Keratinocyte (primary cell): ENCODE measurements around the gene DENND4B. TPM values are rescaled to one million over a fixed set of nuclear protein-coding genes. Genes with fewer than 3 reads are reported as not detected.

Source experiments
- DNase-seq: peaks from one replicate; pipeline ENCODE4 v3.0.0-alpha.2; 2011; ENCODE audit warnings: low read depth, missing footprints, low spot score
- FAIRE-seq: peaks from 2 replicates; lab custom pipeline; 2011; peaks lifted over from hg19 to GRCh38; lab: Jason Lieb, UNC
- H2AFZ ChIP-seq: 2 replicates; pipeline ENCODE4 v1.6.0; 2012; ENCODE audit warnings: low read length, control low read depth, inconsistent platforms; ENCODE audit not compliant: control insufficient read depth
- H3K27ac ChIP-seq: 2 replicates; pipeline ENCODE4 v1.5.1; 2011; ENCODE audit warnings: low read length; ENCODE audit not compliant: control insufficient read depth, insufficient read depth
- H3K27me3 ChIP-seq: 3 replicates; pipeline ENCODE4 v1.6.0; 2011; ENCODE audit warnings: low read length; ENCODE audit not compliant: control insufficient read depth, insufficient read depth; ENCODE audit errors: extremely low read depth
- H3K36me3 ChIP-seq, 2 experiments: 2 replicates in 1 of 2; 3 replicates in 1 of 2; pipeline ENCODE4 v1.5.1; 2011; ENCODE audit warnings: low read length in 2 of 2, mild to moderate bottlenecking in 1 of 2; ENCODE audit not compliant: control insufficient read depth in 2 of 2, insufficient read depth in 2 of 2; ENCODE audit errors: extremely low read depth in 1 of 2
- H3K4me1 ChIP-seq: 3 replicates; pipeline ENCODE4 v1.5.1; 2011; ENCODE audit warnings: low read length; ENCODE audit not compliant: control insufficient read depth, insufficient read depth; ENCODE audit errors: extremely low read depth
- H3K4me2 ChIP-seq: 3 replicates; pipeline ENCODE4 v1.6.0; 2011; ENCODE audit warnings: low read depth, low read length; ENCODE audit not compliant: control insufficient read depth, insufficient read depth; ENCODE audit errors: extremely low read depth
- H3K4me3 ChIP-seq, 3 experiments: fragments of 200-600 bp in 1 of 3; sonication (generic) in 1 of 3; 2 replicates in 2 of 3; 3 replicates in 1 of 3; pipeline ENCODE4 v1.5.1; 2011 to 2016; ENCODE audit warnings: low read length in 3 of 3, mild to moderate bottlenecking in 3 of 3, control low read depth in 2 of 3, inconsistent platforms in 1 of 3, low read depth in 1 of 3, mixed read lengths in 1 of 3, mixed run types in 1 of 3, moderate library complexity in 1 of 3; ENCODE audit not compliant: control insufficient read depth in 2 of 3, insufficient read depth in 2 of 3; ENCODE audit errors: extremely low read depth in 1 of 3
- H3K79me2 ChIP-seq: 2 replicates; pipeline ENCODE4 v1.6.0; 2012; ENCODE audit warnings: low read length; ENCODE audit not compliant: control insufficient read depth, insufficient read depth
- H3K9ac ChIP-seq: 3 replicates; pipeline ENCODE4 v1.6.0; 2011; ENCODE audit warnings: low read length; ENCODE audit not compliant: control insufficient read depth, insufficient read depth; ENCODE audit errors: extremely low read depth
- H3K9me1 ChIP-seq: 3 replicates; pipeline ENCODE4 v1.6.0; 2011; ENCODE audit warnings: low read length; ENCODE audit not compliant: control insufficient read depth, insufficient read depth; ENCODE audit errors: extremely low read depth
- H3K9me3 ChIP-seq: 2 replicates; pipeline ENCODE4 v1.5.1; 2012; ENCODE audit warnings: low read depth, low read length; ENCODE audit not compliant: control insufficient read depth
- H4K20me1 ChIP-seq: 3 replicates; pipeline ENCODE4 v1.6.0; 2011; ENCODE audit warnings: low read length; ENCODE audit not compliant: control insufficient read depth, insufficient read depth; ENCODE audit errors: extremely low read depth
- EZH2 ChIP-seq: IDR thresholded peaks from one replicate; pipeline ENCODE4 v1.6.1; 2012; ENCODE audit warnings: inconsistent platforms, mild to moderate bottlenecking, low read length, moderate library complexity
- dilution Hi-C: fragments of 300-500 bp; cut with MboI; formaldehyde crosslinking; loops from one replicate; pipeline ENCODE4 v1.7.0; 2020; ENCODE audit warnings: low sequenced_read_pairs; ENCODE audit not compliant: extremely low pct_ligation_motif_present
- polyA plus RNA-seq, 5 experiments: library from polyadenylated mRNA; depleted of rRNA in 3 of 5; stranded (reverse) in 3 of 5; stranded (forward) in 1 of 5; unstranded in 1 of 5; fragments of >200 nt; gene quantifications; 1 replicate in 1 of 5; 2 replicates in 3 of 5; 3 replicates in 1 of 5; pipeline versions ENCODE4 v1.2.1 to v1.2.3, GENCODE V29; 2011 to 2012; ENCODE audit warnings: missing spikeins in 2 of 5, low read depth in 1 of 5, low replicate concordance in 1 of 5
- TF ChIP-seq, protein P1 (sequence below), 3 experiments: IDR thresholded peaks in 1 of 3; conservative IDR thresholded peaks in 1 of 3; optimal IDR thresholded peaks in 1 of 3; 2 replicates in 2 of 3; 3 replicates in 1 of 3; pipeline versions ENCODE3 to v1.5.1; 2011; ENCODE audit warnings: low read length in 3 of 3, mild to moderate bottlenecking in 3 of 3, moderate library complexity in 2 of 3, control low read depth in 1 of 3, inconsistent platforms in 1 of 3; ENCODE audit not compliant: insufficient read depth in 2 of 3; ENCODE audit errors: extremely low read depth in 1 of 3

DENND4B gene
- polyA plus RNA-seq, 1 donor (not counting 4 experiments of a cell fraction or from before 2014, with no cell fraction given): 7.9 TPM

DNA sequence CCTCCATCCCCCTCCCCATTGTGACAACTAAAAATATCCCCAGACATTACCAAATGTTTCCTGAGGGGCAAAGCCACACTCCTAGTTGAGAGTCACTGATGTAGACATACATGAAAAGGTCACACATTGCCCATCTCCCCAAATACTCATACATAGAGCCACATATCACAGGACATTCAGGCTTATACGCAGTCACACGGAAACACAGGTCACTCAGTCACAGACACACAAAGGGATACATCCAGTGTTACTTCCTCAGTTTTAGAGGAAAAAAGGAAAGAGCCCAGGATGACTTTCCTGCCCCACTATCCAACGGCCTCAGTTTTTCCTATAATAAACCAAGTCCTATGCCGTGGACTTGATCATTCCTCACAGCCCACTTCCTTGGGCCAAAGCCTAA, 14.9 kb upstream of the DENND4B start:
- no peak for DNase-seq
- peaks cover 46% of the 10 kb centered on the region for H3K4me1 ChIP-seq
- dilution Hi-C loops: no loop called here
- no peak overlapping the region for H2AFZ ChIP-seq
- H3K36me3 ChIP-seq: peaks cover 3 to 22% of the 10 kb centered on the region in 2 experiments
- peak overlapping the region; percentile 94 for H3K4me2 ChIP-seq
- peak overlapping the region; percentile 95 for H3K27ac ChIP-seq
- H3K9me3 ChIP-seq: no peaks in the 10 kb centered on the region
- H3K79me2 ChIP-seq: peaks cover 42% of the 10 kb centered on the region
- H3K9me1 ChIP-seq: no peaks in the 10 kb centered on the region
- peak overlapping the region; percentile 89 for H3K9ac ChIP-seq
- H3K4me3 ChIP-seq: peak overlapping the region in 2 of 3 experiments; percentile 69 to 96
- H4K20me1 ChIP-seq: no peaks in the 10 kb centered on the region
- no peak for FAIRE-seq
- H3K27me3 ChIP-seq: no peaks in the 10 kb centered on the region
- no peak for TF ChIP-seq EZH2
- TF ChIP-seq, protein P1, sequence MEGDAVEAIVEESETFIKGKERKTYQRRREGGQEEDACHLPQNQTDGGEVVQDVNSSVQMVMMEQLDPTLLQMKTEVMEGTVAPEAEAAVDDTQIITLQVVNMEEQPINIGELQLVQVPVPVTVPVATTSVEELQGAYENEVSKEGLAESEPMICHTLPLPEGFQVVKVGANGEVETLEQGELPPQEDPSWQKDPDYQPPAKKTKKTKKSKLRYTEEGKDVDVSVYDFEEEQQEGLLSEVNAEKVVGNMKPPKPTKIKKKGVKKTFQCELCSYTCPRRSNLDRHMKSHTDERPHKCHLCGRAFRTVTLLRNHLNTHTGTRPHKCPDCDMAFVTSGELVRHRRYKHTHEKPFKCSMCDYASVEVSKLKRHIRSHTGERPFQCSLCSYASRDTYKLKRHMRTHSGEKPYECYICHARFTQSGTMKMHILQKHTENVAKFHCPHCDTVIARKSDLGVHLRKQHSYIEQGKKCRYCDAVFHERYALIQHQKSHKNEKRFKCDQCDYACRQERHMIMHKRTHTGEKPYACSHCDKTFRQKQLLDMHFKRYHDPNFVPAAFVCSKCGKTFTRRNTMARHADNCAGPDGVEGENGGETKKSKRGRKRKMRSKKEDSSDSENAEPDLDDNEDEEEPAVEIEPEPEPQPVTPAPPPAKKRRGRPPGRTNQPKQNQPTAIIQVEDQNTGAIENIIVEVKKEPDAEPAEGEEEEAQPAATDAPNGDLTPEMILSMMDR (optimal IDR thresholded peaks at IDR 0.05 in 1 of 3, IDR thresholded peaks at IDR 0.05 in 1 of 3, conservative IDR thresholded peaks at IDR 0.05 in 1 of 3; ENCODE audit: extremely low read depth in 1 of 3, insufficient read depth in 2 of 3, low read length in 3 of 3): no peak

GRCh38 chr1:153960206-153960605, 13.7 kb upstream of the DENND4B start:
- H3K27me3 ChIP-seq: no peaks in the 10 kb centered on the region
- dilution Hi-C loops: no loop called here
- H3K4me1 ChIP-seq: peaks cover 41% of the 10 kb centered on the region
- no peak for DNase-seq
- no peak for FAIRE-seq
- H4K20me1 ChIP-seq: peaks cover 3% of the 10 kb centered on the region
- H3K9ac ChIP-seq: no peak overlapping the region
- H3K36me3 ChIP-seq: peaks cover 3 to 25% of the 10 kb centered on the region in 2 experiments
- no peak for TF ChIP-seq EZH2
- TF ChIP-seq, protein P1 (optimal IDR thresholded peaks at IDR 0.05 in 1 of 3, IDR thresholded peaks at IDR 0.05 in 1 of 3, conservative IDR thresholded peaks at IDR 0.05 in 1 of 3; ENCODE audit: extremely low read depth in 1 of 3, insufficient read depth in 2 of 3, low read length in 3 of 3): no peak
- no peak overlapping the region for H3K4me3 ChIP-seq
- no peak overlapping the region for H3K4me2 ChIP-seq
- H3K27ac ChIP-seq: no peak overlapping the region
- no peaks in the 10 kb centered on the region for H3K9me1 ChIP-seq
- peaks cover 54% of the 10 kb centered on the region for H3K79me2 ChIP-seq
- H2AFZ ChIP-seq: no peak overlapping the region
- no peaks in the 10 kb centered on the region for H3K9me3 ChIP-seq
